ENCODE results near the gene DNER. TPM values are rescaled to one million over a fixed set of nuclear protein-coding genes. Genes with fewer than 3 reads are reported as not detected.
A peak's percentile ranks its signal among the peaks of the same experiment; 100 is the strongest.

The DNER gene
- polyA plus RNA-seq, 2 of the 4 experiments (the other 2 are of a cell fraction), result 0.34 to 4.2 TPM

DNA sequence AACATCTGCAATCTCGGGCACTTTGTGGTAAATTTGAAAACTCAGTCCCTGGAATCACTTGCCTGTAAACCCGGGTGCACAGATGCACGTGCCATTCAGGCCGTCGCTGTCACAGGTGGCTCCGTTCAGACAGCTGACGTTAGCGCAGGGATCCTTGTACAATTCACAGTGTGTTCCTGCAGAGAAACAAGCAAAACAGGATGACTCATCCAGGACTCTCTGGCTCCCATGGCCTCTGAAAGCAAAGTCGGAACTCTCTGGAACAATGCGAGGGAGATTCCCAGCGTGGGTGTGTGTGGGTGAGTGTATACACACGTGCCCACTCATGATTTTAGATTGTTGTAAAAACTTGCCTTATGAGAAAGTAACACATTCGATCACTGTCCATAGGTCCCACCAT lies 307.2 kb downstream of the DNER start:
- POLR2A ChIA-PET, result no interaction called here
- 0 out of 3 replicates have a peak overlapping the region, but pooled peaks have one; percentile 3 for H3K4me3 ChIP-seq
- H3K9me3 ChIP-seq, result 0 out of 3 replicates have a peak, but pooled peaks cover 2% of the 10 kb centered on the region
- H3K4me2 ChIP-seq, result peak overlapping the region; percentile 78
- no peak for FAIRE-seq
- ATAC-seq, result peak; percentile 79 to 86
- peaks cover 38% of the 10 kb centered on the region for H3K4me1 ChIP-seq
- CTCF ChIA-PET, result interaction anchor here (0.5 to 1.4 kb wide), 2 partner anchors 13 to 706 kb away, joined by 3 to 4 read pairs; no protein-coding TSS in a partner anchor
- WGBS (ENCODE audit: missing lambda C conversion rate), result 11% methylated on average over 13 of the region's 13 CpGs
- DNase-seq (ENCODE audit: low read depth in 1 of 2, low spot score in 1 of 2), result peak; percentile 55 to 90
- H3K27ac ChIP-seq, result peak overlapping the region; percentile 92 to 95
- no peak for TF ChIP-seq TP53 (CRISPR knock-in tag; IDR thresholded peaks at IDR 0.05)
- TF ChIP-seq HES2 (IDR thresholded peaks at IDR 0.05), result no peak
- no peak for TF ChIP-seq CBX2 (IDR thresholded peaks at IDR 0.05; ENCODE audit: borderline replicate concordance, low read depth)
- TF ChIP-seq MAX (IDR thresholded peaks at IDR 0.05), result peak; percentile 94
- TF ChIP-seq CHD2 (IDR thresholded peaks at IDR 0.05; ENCODE audit: low read length, partially characterized antibody), result no peak
- no peak for TF ChIP-seq SREBF2 (IDR thresholded peaks at IDR 0.05)
- no peak for TF ChIP-seq RCOR1 (IDR thresholded peaks at IDR 0.05; ENCODE audit: low read depth, low read length)
- TF ChIP-seq FOSL2 (IDR thresholded peaks at IDR 0.05), result peak; percentile 80
- peak; percentile 97 for TF ChIP-seq FOSL2 (CRISPR knock-in tag; IDR thresholded peaks at IDR 0.05)
- TF ChIP-seq, protein P1, sequence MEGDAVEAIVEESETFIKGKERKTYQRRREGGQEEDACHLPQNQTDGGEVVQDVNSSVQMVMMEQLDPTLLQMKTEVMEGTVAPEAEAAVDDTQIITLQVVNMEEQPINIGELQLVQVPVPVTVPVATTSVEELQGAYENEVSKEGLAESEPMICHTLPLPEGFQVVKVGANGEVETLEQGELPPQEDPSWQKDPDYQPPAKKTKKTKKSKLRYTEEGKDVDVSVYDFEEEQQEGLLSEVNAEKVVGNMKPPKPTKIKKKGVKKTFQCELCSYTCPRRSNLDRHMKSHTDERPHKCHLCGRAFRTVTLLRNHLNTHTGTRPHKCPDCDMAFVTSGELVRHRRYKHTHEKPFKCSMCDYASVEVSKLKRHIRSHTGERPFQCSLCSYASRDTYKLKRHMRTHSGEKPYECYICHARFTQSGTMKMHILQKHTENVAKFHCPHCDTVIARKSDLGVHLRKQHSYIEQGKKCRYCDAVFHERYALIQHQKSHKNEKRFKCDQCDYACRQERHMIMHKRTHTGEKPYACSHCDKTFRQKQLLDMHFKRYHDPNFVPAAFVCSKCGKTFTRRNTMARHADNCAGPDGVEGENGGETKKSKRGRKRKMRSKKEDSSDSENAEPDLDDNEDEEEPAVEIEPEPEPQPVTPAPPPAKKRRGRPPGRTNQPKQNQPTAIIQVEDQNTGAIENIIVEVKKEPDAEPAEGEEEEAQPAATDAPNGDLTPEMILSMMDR (IDR thresholded peaks at IDR 0.05), result no peak
- no peak for TF ChIP-seq CHD4 (IDR thresholded peaks at IDR 0.05; ENCODE audit: borderline replicate concordance)
- 0 out of 2 replicates have a peak, but pooled peaks have one; percentile 9 for TF ChIP-seq HOXA7 (CRISPR knock-in tag; IDR thresholded peaks at IDR 0.05)
- no peak for TF ChIP-seq HEYL (CRISPR knock-in tag; IDR thresholded peaks at IDR 0.05)
- no peak for TF ChIP-seq KDM5A (IDR thresholded peaks at IDR 0.05)
- no peak for TF ChIP-seq ZC3H11A (IDR thresholded peaks at IDR 0.05)
- TF ChIP-seq HOXB13 (CRISPR knock-in tag; IDR thresholded peaks at IDR 0.05; ENCODE audit: low read depth), result peak; percentile 52; the same call in 1 of the 2 replicates
- TF ChIP-seq, protein P2, sequence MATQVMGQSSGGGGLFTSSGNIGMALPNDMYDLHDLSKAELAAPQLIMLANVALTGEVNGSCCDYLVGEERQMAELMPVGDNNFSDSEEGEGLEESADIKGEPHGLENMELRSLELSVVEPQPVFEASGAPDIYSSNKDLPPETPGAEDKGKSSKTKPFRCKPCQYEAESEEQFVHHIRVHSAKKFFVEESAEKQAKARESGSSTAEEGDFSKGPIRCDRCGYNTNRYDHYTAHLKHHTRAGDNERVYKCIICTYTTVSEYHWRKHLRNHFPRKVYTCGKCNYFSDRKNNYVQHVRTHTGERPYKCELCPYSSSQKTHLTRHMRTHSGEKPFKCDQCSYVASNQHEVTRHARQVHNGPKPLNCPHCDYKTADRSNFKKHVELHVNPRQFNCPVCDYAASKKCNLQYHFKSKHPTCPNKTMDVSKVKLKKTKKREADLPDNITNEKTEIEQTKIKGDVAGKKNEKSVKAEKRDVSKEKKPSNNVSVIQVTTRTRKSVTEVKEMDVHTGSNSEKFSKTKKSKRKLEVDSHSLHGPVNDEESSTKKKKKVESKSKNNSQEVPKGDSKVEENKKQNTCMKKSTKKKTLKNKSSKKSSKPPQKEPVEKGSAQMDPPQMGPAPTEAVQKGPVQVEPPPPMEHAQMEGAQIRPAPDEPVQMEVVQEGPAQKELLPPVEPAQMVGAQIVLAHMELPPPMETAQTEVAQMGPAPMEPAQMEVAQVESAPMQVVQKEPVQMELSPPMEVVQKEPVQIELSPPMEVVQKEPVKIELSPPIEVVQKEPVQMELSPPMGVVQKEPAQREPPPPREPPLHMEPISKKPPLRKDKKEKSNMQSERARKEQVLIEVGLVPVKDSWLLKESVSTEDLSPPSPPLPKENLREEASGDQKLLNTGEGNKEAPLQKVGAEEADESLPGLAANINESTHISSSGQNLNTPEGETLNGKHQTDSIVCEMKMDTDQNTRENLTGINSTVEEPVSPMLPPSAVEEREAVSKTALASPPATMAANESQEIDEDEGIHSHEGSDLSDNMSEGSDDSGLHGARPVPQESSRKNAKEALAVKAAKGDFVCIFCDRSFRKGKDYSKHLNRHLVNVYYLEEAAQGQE (IDR thresholded peaks at IDR 0.05), result no peak
- TF ChIP-seq EHMT2 (IDR thresholded peaks at IDR 0.05; ENCODE audit: low read depth), result no peak
- peak; percentile 86 for TF ChIP-seq BHLHE40 (IDR thresholded peaks at IDR 0.05; ENCODE audit: low read depth, low read length)
- TF ChIP-seq, protein P3, sequence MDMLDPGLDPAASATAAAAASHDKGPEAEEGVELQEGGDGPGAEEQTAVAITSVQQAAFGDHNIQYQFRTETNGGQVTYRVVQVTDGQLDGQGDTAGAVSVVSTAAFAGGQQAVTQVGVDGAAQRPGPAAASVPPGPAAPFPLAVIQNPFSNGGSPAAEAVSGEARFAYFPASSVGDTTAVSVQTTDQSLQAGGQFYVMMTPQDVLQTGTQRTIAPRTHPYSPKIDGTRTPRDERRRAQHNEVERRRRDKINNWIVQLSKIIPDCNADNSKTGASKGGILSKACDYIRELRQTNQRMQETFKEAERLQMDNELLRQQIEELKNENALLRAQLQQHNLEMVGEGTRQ (IDR thresholded peaks at IDR 0.05), result peak; percentile 44; the same call in 1 of the 2 replicates
- TF ChIP-seq, protein P4, sequence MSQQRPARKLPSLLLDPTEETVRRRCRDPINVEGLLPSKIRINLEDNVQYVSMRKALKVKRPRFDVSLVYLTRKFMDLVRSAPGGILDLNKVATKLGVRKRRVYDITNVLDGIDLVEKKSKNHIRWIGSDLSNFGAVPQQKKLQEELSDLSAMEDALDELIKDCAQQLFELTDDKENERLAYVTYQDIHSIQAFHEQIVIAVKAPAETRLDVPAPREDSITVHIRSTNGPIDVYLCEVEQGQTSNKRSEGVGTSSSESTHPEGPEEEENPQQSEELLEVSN (IDR thresholded peaks at IDR 0.05; ENCODE audit: borderline replicate concordance, low read depth), result peak; percentile 85
- TF ChIP-seq, protein P5, sequence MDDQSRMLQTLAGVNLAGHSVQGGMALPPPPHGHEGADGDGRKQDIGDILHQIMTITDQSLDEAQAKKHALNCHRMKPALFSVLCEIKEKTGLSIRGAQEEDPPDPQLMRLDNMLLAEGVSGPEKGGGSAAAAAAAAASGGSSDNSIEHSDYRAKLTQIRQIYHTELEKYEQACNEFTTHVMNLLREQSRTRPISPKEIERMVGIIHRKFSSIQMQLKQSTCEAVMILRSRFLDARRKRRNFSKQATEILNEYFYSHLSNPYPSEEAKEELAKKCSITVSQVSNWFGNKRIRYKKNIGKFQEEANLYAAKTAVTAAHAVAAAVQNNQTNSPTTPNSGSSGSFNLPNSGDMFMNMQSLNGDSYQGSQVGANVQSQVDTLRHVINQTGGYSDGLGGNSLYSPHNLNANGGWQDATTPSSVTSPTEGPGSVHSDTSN (IDR thresholded peaks at IDR 0.05), result 0 out of 2 replicates have a peak, but pooled peaks have one; percentile 38
- TF ChIP-seq EP300 (IDR thresholded peaks at IDR 0.05), result no peak; a peak in 1 of 5 replicates
- no peak for TF ChIP-seq EHF (CRISPR knock-in tag; IDR thresholded peaks at IDR 0.05)
- no peak for TF ChIP-seq NPAS2 (CRISPR knock-in tag; IDR thresholded peaks at IDR 0.05; ENCODE audit: borderline replicate concordance)
- no peak for TF ChIP-seq BCL3 (IDR thresholded peaks at IDR 0.05)
- TF ChIP-seq POLR2AphosphoS2 (conservative IDR thresholded peaks at IDR 0.05; ENCODE audit: low read length), result no peak
- no peak for TF ChIP-seq TFCP2L1 (CRISPR knock-in tag; IDR thresholded peaks at IDR 0.05)
- TF ChIP-seq KDM1A (IDR thresholded peaks at IDR 0.05; ENCODE audit: low read depth), result no peak
- TF ChIP-seq NR3C1 (IDR thresholded peaks at IDR 0.05), result no peak
- no peak for TF ChIP-seq RARB (CRISPR knock-in tag; IDR thresholded peaks at IDR 0.05)
